NB4 (cell line): Measurements from ENCODE around the gene DSG4.

ENCODE experiments used
- DNase-seq: peaks from one replicate; pipeline ENCODE4 v3.0.0; 2010; ENCODE audit warnings: low read depth
- H3K4me3 ChIP-seq: one replicate; pipeline ENCODE4 v1.5.1; 2011; ENCODE audit warnings: mild to moderate bottlenecking, low read depth, low read length, moderate library complexity
- MYC ChIP-seq: IDR thresholded peaks from 2 replicates; pipeline ENCODE4 v1.6.1; 2011; ENCODE audit warnings: low read depth, low read length
- POLR2A ChIP-seq: IDR thresholded peaks from 2 replicates; pipeline ENCODE4 v1.6.1; 2011; ENCODE audit warnings: mild to moderate bottlenecking; ENCODE audit not compliant: insufficient read length; ENCODE audit errors: extremely low read depth
- TF ChIP-seq, protein P1 (sequence below): IDR thresholded peaks from 2 replicates; pipeline ENCODE4 v1.6.1; 2011; ENCODE audit warnings: low read depth, low read length
- TF ChIP-seq, protein P2 (sequence below): IDR thresholded peaks from one replicate; pipeline ENCODE4 v1.5.1; 2012; ENCODE audit warnings: low read depth, low read length

DSG4 gene

GRCh38 chr18:31444142-31444541, 67.6 kb downstream of the DSG4 start:
- TF ChIP-seq, protein P1, sequence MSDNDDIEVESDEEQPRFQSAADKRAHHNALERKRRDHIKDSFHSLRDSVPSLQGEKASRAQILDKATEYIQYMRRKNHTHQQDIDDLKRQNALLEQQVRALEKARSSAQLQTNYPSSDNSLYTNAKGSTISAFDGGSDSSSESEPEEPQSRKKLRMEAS = no peak
- TF ChIP-seq, protein P2, sequence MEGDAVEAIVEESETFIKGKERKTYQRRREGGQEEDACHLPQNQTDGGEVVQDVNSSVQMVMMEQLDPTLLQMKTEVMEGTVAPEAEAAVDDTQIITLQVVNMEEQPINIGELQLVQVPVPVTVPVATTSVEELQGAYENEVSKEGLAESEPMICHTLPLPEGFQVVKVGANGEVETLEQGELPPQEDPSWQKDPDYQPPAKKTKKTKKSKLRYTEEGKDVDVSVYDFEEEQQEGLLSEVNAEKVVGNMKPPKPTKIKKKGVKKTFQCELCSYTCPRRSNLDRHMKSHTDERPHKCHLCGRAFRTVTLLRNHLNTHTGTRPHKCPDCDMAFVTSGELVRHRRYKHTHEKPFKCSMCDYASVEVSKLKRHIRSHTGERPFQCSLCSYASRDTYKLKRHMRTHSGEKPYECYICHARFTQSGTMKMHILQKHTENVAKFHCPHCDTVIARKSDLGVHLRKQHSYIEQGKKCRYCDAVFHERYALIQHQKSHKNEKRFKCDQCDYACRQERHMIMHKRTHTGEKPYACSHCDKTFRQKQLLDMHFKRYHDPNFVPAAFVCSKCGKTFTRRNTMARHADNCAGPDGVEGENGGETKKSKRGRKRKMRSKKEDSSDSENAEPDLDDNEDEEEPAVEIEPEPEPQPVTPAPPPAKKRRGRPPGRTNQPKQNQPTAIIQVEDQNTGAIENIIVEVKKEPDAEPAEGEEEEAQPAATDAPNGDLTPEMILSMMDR = no peak
- TF ChIP-seq POLR2A (no peak), MYC (no peak)

DNA sequence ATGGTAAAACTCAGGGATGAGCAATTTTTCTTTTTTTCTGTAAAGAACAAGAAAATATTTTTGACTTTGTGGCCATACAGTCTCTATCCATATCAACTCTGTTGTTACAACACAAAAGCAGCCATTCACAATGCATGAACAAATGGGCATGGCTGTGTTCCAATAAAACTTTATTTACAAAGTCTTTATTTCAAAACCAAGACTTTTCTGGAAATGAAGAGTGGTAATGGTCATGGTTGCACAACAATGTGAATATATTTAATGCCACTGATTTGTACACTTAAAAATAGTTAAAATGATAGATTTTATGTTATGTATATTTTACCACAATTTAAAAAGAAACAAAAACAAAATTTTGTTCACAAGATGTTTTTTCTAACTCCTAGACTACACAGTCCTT, 69.3 kb downstream of the DSG4 start:
- TF ChIP-seq, protein P1 = no peak
- DNase-seq = no peak

More at GRCh38 chr18:31444142-31444541, 67.6 kb downstream of the DSG4 start:
- H3K4me3 ChIP-seq = no peak overlapping the region
- DNase-seq = no peak

DNA sequence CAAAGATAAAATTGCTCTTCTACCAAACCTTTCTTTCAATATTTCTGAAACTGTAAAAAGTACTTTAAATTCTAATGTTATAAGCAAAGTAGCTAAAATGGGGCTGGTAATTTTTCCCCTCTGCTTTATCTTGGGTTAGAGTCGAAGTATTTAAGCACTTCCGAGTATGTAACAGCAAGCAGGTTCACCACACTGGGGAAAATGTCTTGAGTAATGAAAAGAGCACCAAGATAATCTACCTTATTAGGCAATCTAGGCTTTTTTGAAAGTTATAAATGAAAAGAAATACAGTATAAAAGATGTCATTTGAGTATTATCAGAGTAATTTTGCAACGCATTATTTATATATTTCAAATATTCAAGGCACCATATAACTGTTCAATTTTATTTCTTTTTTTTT, 70.3 kb downstream of the DSG4 start:
- no peak for DNase-seq
- TF ChIP-seq, protein P1 = no peak
- no peak for TF ChIP-seq MYC
- TF ChIP-seq POLR2A = no peak
- TF ChIP-seq, protein P2 = no peak
- H3K4me3 ChIP-seq = no peak overlapping the region

More for the DNA sequence above, 69.3 kb downstream of the DSG4 start:
- no peak overlapping the region for H3K4me3 ChIP-seq

GRCh38 chr18:31447530-31448191, 71.1 kb downstream of the DSG4 start, which contains the start of gene DSG3:
TSS of gene DSG3 (plus strand) at chr18:31447741. CDS start at chr18:31447878, 137 bp downstream.
- TF ChIP-seq MYC (no peak), POLR2A (no peak)
- TF ChIP-seq, protein P2 = no peak
- TF ChIP-seq, protein P1 = no peak
- H3K4me3 ChIP-seq = no peak within 1 kb of the TSS
- DNase-seq = no peak

DNA sequence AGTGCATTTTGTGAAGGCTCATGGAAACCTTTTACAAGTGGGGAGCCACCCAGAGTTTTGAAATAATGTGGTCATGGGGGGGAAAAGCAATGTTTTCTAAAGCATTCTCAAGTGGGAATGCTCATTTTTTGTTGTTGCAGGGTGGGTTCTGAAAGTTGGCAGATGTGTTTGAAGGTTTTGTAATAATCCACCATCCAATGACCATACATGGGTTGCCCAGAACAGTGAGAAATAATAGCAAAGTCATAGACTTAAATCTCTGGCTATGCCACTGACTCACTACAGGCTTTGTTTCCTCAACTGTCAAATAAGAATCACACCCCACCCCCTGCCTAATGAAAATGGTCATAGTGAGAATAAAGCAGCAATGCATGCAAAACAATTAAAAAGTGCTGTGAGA, 73.8 kb downstream of the DSG4 start:
- no peak for DNase-seq
- TF ChIP-seq, protein P1 = no peak
- TF ChIP-seq POLR2A (no peak), MYC (no peak)
- TF ChIP-seq, protein P2 = no peak
- H3K4me3 ChIP-seq = no peak overlapping the region

GRCh38 chr18:31451625-31452024, 75.0 kb downstream of the DSG4 start:
- no peak for DNase-seq
- no peak overlapping the region for H3K4me3 ChIP-seq
- TF ChIP-seq, protein P1 = no peak
- TF ChIP-seq, protein P2 = no peak
- TF ChIP-seq POLR2A (no peak), MYC (no peak)
